Peyer's patch (tissue), 4 donors: ENCODE measurements around the gene SDC4. TPM values are rescaled to one million over a fixed set of nuclear protein-coding genes. Genes with fewer than 3 reads are reported as not detected.

Experiments
- DNase-seq, 3 donors: peaks; one replicate each; pipeline ENCODE4 v3.0.0-alpha.2; 2017 to 2019
- H3K27ac ChIP-seq, 4 donors: fragments of 200-600 bp; sonication (generic); one replicate each; pipeline ENCODE4 v1.5.1; 2016 to 2019
- H3K27me3 ChIP-seq, 2 donors: fragments of 200-600 bp; sonication (generic); one replicate each; pipeline ENCODE4 v1.5.1; 2019
- H3K36me3 ChIP-seq, 3 donors: fragments of 200-600 bp; sonication (generic); one replicate each; pipeline ENCODE4 v1.5.1; 2016 to 2019
- H3K4me1 ChIP-seq, 4 donors: fragments of 200-600 bp; sonication (generic); one replicate each; pipeline ENCODE4 v1.5.1; 2016 to 2019
- H3K4me3 ChIP-seq, 4 donors: fragments of 200-600 bp; sonication (generic); 1 replicate in 3 of 4; 2 replicates in 1 of 4; pipeline ENCODE4 v1.5.1; 2016 to 2019; ENCODE audit warnings: mild to moderate bottlenecking in 1 of 4
- H3K9me3 ChIP-seq, 4 donors: fragments of 200-600 bp; sonication (generic); one replicate each; pipeline ENCODE4 v1.5.1; 2016 to 2019; ENCODE audit warnings: mild to moderate bottlenecking in 1 of 4
- POLR2A ChIP-seq, 2 donors: fragments of 450-650 bp; IDR thresholded peaks; one replicate each; pipeline ENCODE4 v1.5.1; 2017; ENCODE audit warnings: antibody characterized with exemption in 2 of 2, mild to moderate bottlenecking in 2 of 2, moderate library complexity in 2 of 2
- total RNA-seq, 4 donors: library from RNA; depleted of rRNA; stranded (reverse); fragments of >200 nt; gene quantifications; one replicate each; pipeline ENCODE4 v1.1.0, GENCODE V29; 2016
- TF ChIP-seq, protein P1 (sequence below), 6 experiments: fragments of 450-650 bp in 4 of 6; fragments of 200-600 bp in 2 of 6; sonication (generic) in 1 of 6; IDR thresholded peaks; one replicate each; pipeline ENCODE4 v1.5.1; 2017 to 2019; ENCODE audit warnings: antibody characterized with exemption in 6 of 6, mild to moderate bottlenecking in 3 of 6, moderate library complexity in 1 of 6

The SDC4 gene
- total RNA-seq, 4 donors from 2014 or later = 21.5 to 49.7 (median 32.5) TPM

DNA sequence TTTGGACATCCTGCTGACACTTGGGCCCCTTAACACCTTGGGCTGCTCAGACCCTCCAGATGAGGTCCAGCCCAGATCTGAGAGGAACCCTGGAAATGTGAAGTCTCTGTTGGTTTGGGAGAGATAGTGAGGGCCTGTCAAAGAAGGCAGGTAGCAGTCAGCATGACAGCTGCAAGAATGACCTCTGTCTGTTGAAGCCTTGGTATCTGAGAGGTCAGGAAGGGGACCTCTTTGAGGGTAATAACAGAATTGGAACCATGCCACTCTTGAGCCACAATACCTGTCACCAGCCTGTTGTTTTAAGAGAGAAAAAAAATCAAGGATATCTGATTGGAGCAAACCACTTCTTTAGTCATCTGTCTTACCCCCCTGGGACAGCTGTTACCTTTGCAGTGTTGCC is 18.9 kb upstream of the SDC4 start:
- H3K36me3 ChIP-seq = peaks cover 0 to 35% (median 0%) of the 10 kb centered on the region in 3 donors
- no peak for DNase-seq
- H3K4me1 ChIP-seq = peaks cover 0 to 30% (median 15%) of the 10 kb centered on the region in 4 donors

DNA sequence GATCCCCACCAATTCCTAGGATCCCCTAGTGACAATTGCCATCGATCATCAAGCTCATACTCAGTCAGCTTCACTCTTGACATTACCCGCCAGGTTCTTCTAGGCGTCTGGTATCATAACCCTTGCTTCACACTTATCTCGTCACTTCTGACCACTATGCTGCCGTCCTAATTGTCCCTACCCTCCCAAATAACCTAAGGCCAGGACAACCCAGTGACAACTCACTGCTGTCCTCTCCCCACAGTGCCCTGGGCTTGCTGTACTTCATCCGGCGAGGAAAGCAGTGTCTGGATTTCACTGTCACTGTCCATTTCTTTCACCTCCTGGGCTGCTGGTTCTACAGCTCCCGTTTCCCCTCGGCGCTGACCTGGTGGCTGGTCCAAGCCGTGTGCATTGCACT is 18.4 kb upstream of the SDC4 start:
- peaks cover 0 to 35% (median 0%) of the 10 kb centered on the region in 3 donors for H3K36me3 ChIP-seq
- TF ChIP-seq, protein P1, sequence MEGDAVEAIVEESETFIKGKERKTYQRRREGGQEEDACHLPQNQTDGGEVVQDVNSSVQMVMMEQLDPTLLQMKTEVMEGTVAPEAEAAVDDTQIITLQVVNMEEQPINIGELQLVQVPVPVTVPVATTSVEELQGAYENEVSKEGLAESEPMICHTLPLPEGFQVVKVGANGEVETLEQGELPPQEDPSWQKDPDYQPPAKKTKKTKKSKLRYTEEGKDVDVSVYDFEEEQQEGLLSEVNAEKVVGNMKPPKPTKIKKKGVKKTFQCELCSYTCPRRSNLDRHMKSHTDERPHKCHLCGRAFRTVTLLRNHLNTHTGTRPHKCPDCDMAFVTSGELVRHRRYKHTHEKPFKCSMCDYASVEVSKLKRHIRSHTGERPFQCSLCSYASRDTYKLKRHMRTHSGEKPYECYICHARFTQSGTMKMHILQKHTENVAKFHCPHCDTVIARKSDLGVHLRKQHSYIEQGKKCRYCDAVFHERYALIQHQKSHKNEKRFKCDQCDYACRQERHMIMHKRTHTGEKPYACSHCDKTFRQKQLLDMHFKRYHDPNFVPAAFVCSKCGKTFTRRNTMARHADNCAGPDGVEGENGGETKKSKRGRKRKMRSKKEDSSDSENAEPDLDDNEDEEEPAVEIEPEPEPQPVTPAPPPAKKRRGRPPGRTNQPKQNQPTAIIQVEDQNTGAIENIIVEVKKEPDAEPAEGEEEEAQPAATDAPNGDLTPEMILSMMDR (IDR thresholded peaks at IDR 0.05) = no peak
- no peak for TF ChIP-seq POLR2A (IDR thresholded peaks at IDR 0.05)
- H3K27ac ChIP-seq = no peak overlapping the region
- H3K9me3 ChIP-seq = no peaks in the 10 kb centered on the region
- DNase-seq = no peak
- peaks cover 0 to 30% (median 15%) of the 10 kb centered on the region in 4 donors for H3K4me1 ChIP-seq
- H3K4me3 ChIP-seq = no peak overlapping the region
- H3K27me3 ChIP-seq = no peaks in the 10 kb centered on the region

More for the DNA sequence above, 18.9 kb upstream of the SDC4 start:
- no peak overlapping the region for H3K4me3 ChIP-seq
- H3K27me3 ChIP-seq = no peaks in the 10 kb centered on the region
- H3K9me3 ChIP-seq = no peaks in the 10 kb centered on the region
- H3K27ac ChIP-seq = peak overlapping the region in 1 of 4 donors; percentile 78
- TF ChIP-seq POLR2A (IDR thresholded peaks at IDR 0.05) = no peak
- TF ChIP-seq, protein P1 (IDR thresholded peaks at IDR 0.05) = no peak

DNA sequence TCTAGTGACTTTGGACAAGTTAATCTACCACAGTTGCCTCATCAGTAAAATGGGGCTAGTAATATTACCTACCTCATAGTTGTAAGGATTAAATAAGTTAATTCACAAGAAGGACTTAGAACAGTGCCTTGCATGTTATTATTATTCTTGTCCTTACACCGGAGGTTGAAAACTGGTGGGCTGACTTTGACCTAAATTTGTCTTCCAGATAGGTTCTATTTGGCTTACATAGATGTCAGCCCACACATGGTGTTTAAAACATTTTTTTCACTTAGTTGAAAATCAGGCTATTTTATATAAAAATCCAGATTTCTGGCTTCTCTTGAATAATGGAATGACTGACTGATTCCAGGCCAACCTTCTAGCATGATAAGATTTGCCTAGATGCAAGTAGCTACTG is 18.0 kb upstream of the SDC4 start:
- Histone ChIP-seq H3K9me3 (no peaks in the 10 kb centered on the region), H3K36me3 (peaks cover 0 to 35% (median 0%) of the 10 kb centered on the region in 3 donors), H3K27me3 (no peaks in the 10 kb centered on the region), H3K27ac (no peak overlapping the region), H3K4me3 (no peak overlapping the region), H3K4me1 (peaks cover 0 to 30% (median 15%) of the 10 kb centered on the region in 4 donors)
- no peak for TF ChIP-seq POLR2A (IDR thresholded peaks at IDR 0.05)
- TF ChIP-seq, protein P1 (IDR thresholded peaks at IDR 0.05) = no peak
- no peak for DNase-seq

DNA sequence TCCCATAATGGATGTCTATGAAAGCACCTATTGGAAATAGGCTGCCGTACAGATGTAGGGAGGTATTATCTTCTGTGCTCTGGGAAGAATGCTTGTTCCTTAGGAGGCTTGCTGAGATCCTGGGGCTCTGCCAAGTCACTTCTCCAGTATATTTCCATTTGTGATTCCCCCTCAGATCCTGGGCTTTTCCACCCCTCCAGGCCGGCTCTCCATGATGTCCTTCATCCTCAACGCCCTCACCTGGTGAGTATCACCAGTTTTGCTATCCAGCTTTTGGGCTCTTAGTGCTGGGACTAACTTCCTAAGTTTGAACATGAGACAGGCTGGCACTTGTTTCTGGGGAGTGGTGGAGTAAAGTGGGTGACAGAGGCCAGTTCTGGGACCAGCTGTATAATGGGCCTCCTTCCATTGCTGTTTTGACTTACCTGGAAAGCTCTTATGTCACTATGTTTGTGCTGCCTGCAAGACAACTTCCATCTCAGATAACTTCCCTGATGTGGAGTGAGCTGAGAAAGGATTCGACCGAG is 17.3 kb upstream of the SDC4 start:
- peaks cover 0 to 30% (median 16%) of the 10 kb centered on the region in 4 donors for H3K4me1 ChIP-seq
- H3K9me3 ChIP-seq = no peaks in the 10 kb centered on the region
- no peak overlapping the region for H3K4me3 ChIP-seq
- no peak for DNase-seq
- no peak for TF ChIP-seq POLR2A (IDR thresholded peaks at IDR 0.05)
- TF ChIP-seq, protein P1 (IDR thresholded peaks at IDR 0.05) = no peak
- no peaks in the 10 kb centered on the region for H3K27me3 ChIP-seq
- peaks cover 0 to 35% (median 0%) of the 10 kb centered on the region in 3 donors for H3K36me3 ChIP-seq
- H3K27ac ChIP-seq = no peak overlapping the region

DNA sequence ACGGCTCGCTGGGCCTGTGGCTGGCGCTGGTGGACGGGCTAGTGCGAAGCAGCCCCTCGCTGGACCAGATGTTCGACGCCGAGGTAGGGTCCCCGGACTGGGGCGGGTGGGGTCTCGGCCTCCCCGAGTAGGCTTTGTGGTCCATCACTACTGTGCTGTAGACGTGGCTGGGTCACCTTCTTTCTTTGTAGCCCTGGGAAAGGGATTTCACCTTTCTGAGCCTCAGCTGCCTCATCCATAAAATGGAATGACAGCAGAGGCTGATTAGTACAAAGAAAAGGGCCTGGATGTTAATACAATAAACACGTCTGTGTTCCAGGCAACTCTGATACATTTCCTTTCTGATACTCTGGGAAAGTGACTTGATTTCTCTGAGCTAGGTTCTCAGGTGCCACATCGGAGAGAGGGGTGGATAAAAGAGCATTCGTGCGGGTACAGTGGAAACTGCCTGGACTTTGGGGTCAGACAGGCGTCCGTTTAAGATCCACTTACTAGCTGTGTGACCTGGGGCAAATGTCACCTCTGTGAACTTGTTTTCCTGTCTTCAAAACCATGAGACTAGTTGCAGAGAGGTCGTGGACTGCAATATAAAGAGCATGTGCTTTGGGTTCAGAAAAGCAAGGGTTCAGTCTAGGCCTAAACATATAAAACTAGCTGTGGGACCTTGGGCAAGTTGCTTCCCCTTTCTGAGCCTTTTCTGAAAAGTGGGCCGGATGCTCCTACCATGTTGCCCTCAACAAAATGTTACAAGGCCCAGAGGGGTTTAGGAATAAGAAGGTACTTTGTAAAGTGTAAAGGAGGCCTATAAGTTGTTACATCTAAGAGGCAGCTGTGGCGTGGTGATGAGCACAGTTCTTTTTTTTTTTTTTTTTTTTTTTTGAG is 15.6 kb upstream of the SDC4 start:
- H3K36me3 ChIP-seq = peaks cover 0 to 35% (median 0%) of the 10 kb centered on the region in 3 donors
- H3K27me3 ChIP-seq = no peaks in the 10 kb centered on the region
- DNase-seq = no peak
- no peak for TF ChIP-seq POLR2A (IDR thresholded peaks at IDR 0.05)
- TF ChIP-seq, protein P1 (IDR thresholded peaks at IDR 0.05) = no peak
- H3K4me3 ChIP-seq = peak overlapping the region; percentile 69 to 97 (median 72)
- H3K27ac ChIP-seq = peak overlapping the region; percentile 89 to 99 (median 95)
- peaks cover 0 to 45% (median 15%) of the 10 kb centered on the region in 4 donors for H3K4me1 ChIP-seq
- no peaks in the 10 kb centered on the region for H3K9me3 ChIP-seq
